ENCODE measurements around the gene TAOK2.
A peak's percentile ranks its signal among the peaks of the same experiment; 100 is the strongest.
"Not testable (repeated sequence)": the region's sequence is repeated elsewhere in the genome, so short reads cannot be mapped to it uniquely, and the experiment has no call there.

TAOK2 gene

GRCh38 chr16:29973384-29974246 lies at the start of gene TAOK2:
Gene TAOK2, plus strand, starts transcription at chr16:29973868. Its CDS starts 3,905 bp downstream, at chr16:29977773.
- peak; percentile 100 for DNase-seq (ENCODE audit: low spot score)

- peak; percentile 28 for DNase-seq (ENCODE audit: low spot score)
Measured at GRCh38 chr16:29925105-29925756, 48.4 kb upstream of the TAOK2 start.

- DNase-seq (ENCODE audit: low spot score): peak; percentile 100
Measured at GRCh38 chr16:29925781-29926710, 47.6 kb upstream of the TAOK2 start, which contains the start of gene KCTD13. Gene KCTD13, minus strand, starts transcription at chr16:29926226. Its CDS starts 193 bp downstream, at chr16:29926033.

- peak; percentile 58 for DNase-seq (ENCODE audit: low spot score)
Measured at GRCh38 chr16:29926711-29927052, 47.0 kb upstream of the TAOK2 start.

GRCh38 chr16:29927070-29927905 lies 46.4 kb upstream of the TAOK2 start:
- peak; percentile 17 for DNase-seq (ENCODE audit: low spot score)

- DNase-seq (ENCODE audit: low spot score): not testable (repeated sequence)
Measured at GRCh38 chr16:29931750-29932149, 41.9 kb upstream of the TAOK2 start.

GRCh38 chr16:29940656-29941055 lies 33.0 kb upstream of the TAOK2 start:
- DNase-seq (ENCODE audit: low spot score): no peak

GRCh38 chr16:29943846-29944799 lies 29.5 kb upstream of the TAOK2 start:
- peak; percentile 91 for DNase-seq (ENCODE audit: low spot score)

GRCh38 chr16:29947897-29948296 lies 25.8 kb upstream of the TAOK2 start:
- DNase-seq (ENCODE audit: low spot score): no peak

GRCh38 chr16:29950806-29951461 lies 22.7 kb upstream of the TAOK2 start:
- DNase-seq (ENCODE audit: low spot score): no peak

GRCh38 chr16:29951625-29952365 lies 21.9 kb upstream of the TAOK2 start:
- no peak for DNase-seq (ENCODE audit: low spot score)

GRCh38 chr16:29958756-29959155 lies 14.9 kb upstream of the TAOK2 start:
- DNase-seq (ENCODE audit: low spot score): no peak

GRCh38 chr16:29959293-29959692 lies 14.4 kb upstream of the TAOK2 start:
- DNase-seq (ENCODE audit: low spot score): no peak

- DNase-seq (ENCODE audit: low spot score): not testable (repeated sequence)
Measured at GRCh38 chr16:29959821-29960220, 13.8 kb upstream of the TAOK2 start.

GRCh38 chr16:29961127-29961478 lies 12.6 kb upstream of the TAOK2 start:
- DNase-seq (ENCODE audit: low spot score): no peak

- DNase-seq (ENCODE audit: low spot score): peak; percentile 99
Measured at GRCh38 chr16:29961479-29962343, 12.0 kb upstream of the TAOK2 start, which contains the start of gene TMEM219. Gene TMEM219, plus strand, starts transcription at chr16:29962079. Its CDS starts 1,065 bp downstream, at chr16:29963144.

GRCh38 chr16:29962344-29962994 lies 11.2 kb upstream of the TAOK2 start:
- peak; percentile 47 for DNase-seq (ENCODE audit: low spot score)

Measured in AG20443 (cell line).